ENCODE measurements around the gene CAPN3.

DNA sequence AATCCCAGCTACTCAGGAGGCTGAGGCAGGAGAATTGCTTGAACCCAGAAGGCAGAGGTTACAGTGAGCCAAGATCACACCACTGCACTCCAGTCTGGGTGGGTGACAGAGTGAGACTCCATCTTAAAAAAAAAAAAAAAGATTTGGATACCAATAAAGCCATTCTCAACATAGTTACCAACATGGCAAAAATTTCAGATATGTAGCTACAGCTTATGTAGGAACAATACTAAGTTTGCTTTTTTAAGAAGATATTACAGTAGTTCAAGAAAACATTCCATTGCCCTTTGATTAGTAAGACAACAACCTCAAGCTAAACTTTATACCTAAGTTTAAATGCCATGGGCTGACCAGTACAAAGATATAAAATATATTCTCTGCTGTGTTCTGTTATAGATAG is 97.2 kb downstream of the CAPN3 start:
- TF ChIP-seq, protein P1, sequence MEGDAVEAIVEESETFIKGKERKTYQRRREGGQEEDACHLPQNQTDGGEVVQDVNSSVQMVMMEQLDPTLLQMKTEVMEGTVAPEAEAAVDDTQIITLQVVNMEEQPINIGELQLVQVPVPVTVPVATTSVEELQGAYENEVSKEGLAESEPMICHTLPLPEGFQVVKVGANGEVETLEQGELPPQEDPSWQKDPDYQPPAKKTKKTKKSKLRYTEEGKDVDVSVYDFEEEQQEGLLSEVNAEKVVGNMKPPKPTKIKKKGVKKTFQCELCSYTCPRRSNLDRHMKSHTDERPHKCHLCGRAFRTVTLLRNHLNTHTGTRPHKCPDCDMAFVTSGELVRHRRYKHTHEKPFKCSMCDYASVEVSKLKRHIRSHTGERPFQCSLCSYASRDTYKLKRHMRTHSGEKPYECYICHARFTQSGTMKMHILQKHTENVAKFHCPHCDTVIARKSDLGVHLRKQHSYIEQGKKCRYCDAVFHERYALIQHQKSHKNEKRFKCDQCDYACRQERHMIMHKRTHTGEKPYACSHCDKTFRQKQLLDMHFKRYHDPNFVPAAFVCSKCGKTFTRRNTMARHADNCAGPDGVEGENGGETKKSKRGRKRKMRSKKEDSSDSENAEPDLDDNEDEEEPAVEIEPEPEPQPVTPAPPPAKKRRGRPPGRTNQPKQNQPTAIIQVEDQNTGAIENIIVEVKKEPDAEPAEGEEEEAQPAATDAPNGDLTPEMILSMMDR (IDR thresholded peaks at IDR 0.05; ENCODE audit: low read depth, low read length) = no peak
- TF ChIP-seq EZH2phosphoT487 (IDR thresholded peaks at IDR 0.05; ENCODE audit: low read depth) = no peak
